Gastroesophageal sphincter (tissue), 3 donors: Measurements from ENCODE around the gene TBL3.
A peak's percentile ranks its signal among the peaks of the same experiment; 100 is the strongest.

Source experiments
- EP300 ChIP-seq: sonication (generic); formaldehyde crosslinking; IDR thresholded peaks from one replicate; pipeline ENCODE4 v1.6.1; 2017; ENCODE audit warnings: antibody characterized with exemption, mild to moderate bottlenecking
- TF ChIP-seq, protein P1 (sequence below), 4 experiments: fragments of 200-600 bp in 2 of 4; fragments of 450-650 bp in 2 of 4; sonication (generic) in 1 of 4; IDR thresholded peaks; one replicate each; pipeline ENCODE4 v1.5.1; 2017 to 2019; ENCODE audit warnings: antibody characterized with exemption in 4 of 4, mild to moderate bottlenecking in 2 of 4, moderate library complexity in 2 of 4

DNA sequence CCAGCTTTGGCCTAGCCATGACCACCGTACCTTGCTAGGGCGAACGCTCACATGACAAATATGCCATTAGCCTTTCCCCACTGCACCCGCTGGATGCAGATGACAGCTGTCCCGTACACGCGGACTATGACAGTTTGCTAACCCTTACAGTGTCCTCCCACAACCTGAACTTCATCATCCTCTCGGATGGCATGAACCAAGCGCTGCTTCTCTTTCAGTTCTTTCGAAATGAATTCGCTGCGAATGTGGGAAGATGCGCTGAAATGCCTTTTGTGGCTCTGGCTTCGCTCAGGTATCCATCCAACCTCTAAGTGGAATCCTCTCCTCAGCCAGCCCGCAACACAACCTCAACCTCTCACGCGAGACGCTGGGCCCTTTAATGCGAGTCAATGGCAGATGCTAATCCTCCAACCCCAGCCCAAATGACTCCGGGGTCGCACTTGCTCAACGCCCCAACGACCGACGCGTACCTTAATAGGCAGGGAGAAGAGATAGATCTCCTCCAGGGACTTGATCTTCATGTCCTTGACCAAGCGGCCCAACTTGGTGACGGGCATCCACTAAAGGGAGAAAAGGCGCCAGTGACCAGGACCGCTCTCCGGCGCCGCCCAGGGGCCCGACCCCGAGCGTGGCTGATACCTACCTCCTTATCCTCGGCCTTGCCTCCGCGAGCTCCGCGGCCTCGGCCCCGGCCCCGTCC lies 7.9 kb upstream of the TBL3 start:
- no peak for TF ChIP-seq EP300
- TF ChIP-seq, protein P1, sequence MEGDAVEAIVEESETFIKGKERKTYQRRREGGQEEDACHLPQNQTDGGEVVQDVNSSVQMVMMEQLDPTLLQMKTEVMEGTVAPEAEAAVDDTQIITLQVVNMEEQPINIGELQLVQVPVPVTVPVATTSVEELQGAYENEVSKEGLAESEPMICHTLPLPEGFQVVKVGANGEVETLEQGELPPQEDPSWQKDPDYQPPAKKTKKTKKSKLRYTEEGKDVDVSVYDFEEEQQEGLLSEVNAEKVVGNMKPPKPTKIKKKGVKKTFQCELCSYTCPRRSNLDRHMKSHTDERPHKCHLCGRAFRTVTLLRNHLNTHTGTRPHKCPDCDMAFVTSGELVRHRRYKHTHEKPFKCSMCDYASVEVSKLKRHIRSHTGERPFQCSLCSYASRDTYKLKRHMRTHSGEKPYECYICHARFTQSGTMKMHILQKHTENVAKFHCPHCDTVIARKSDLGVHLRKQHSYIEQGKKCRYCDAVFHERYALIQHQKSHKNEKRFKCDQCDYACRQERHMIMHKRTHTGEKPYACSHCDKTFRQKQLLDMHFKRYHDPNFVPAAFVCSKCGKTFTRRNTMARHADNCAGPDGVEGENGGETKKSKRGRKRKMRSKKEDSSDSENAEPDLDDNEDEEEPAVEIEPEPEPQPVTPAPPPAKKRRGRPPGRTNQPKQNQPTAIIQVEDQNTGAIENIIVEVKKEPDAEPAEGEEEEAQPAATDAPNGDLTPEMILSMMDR (IDR thresholded peaks at IDR 0.05) = peak in 2 of 4 experiments; percentile 19 to 46
